HCT116 (cell line): Measurements from ENCODE around the gene CBFB. TPM values are rescaled to one million over a fixed set of nuclear protein-coding genes. Genes with fewer than 3 reads are reported as not detected.

Source experiments
- ATAC-seq: fragments of 200-7000 bp; cut with Tn5 transposase; 2 replicates; pipeline ENCODE4 v1.9.1; 2020; ENCODE audit warnings: mild to moderate bottlenecking, moderate library complexity
- BruUV-seq: library from RNA; stranded (reverse); fragments of 400-500 nt; replicated peaks from 2 replicates; lab custom pipeline; 2021; lab: Mats Ljungman, UMichigan
- CTCF ChIA-PET: fragments of 300-600 bp; sonication (Branson Sonifier 250); formaldehyde crosslinking; loops from one replicate; lab custom pipeline; 2021; ENCODE audit warnings: antibody characterized with exemption; lab: Charles Lee
- POLR2A ChIA-PET: fragments of 300-600, 350-600 bp; sonication (Branson Sonifier 250); formaldehyde crosslinking; loops from one replicate; lab custom pipeline; 2021; ENCODE audit warnings: antibody characterized with exemption; lab: Charles Lee
- RAD21 ChIA-PET, 2 experiments: fragments of 300-600 bp; sonication (Branson Sonifier 250); formaldehyde crosslinking; loops; one replicate each; lab custom pipeline; 2023; ENCODE audit warnings: low total read pairs in 2 of 2; ENCODE audit not compliant: uncharacterized antibody in 2 of 2, unreplicated experiment in 2 of 2, low non-redundant PET in 1 of 2; lab: Charles Lee
- DNase-seq: peaks from one replicate; pipeline ENCODE4 v3.0.0-alpha.2; 2010; ENCODE audit warnings: low read depth, low spot score
- H2AFZ ChIP-seq: fragments of 200-600 bp; shearing (Covaris generic), sonication (generic); 2 replicates; pipeline ENCODE4 v1.6.1; 2017; ENCODE audit warnings: low read depth, mixed run types, mixed read lengths, antibody characterized with exemption, low read length; ENCODE audit not compliant: poor library complexity, severe bottlenecking
- H3K27ac ChIP-seq: 2 replicates; pipeline ENCODE4 v1.5.1; 2012; ENCODE audit warnings: low read depth, low read length
- H3K27me3 ChIP-seq: fragments of 200-600 bp; sonication (generic); 2 replicates; pipeline ENCODE4 v1.6.1; 2016; ENCODE audit warnings: mixed run types, low read length, mixed read lengths; ENCODE audit not compliant: insufficient read depth
- H3K36me3 ChIP-seq, 2 experiments: fragments of 200-500 bp in 1 of 2; fragments of 200-600 bp in 1 of 2; sonication (Bioruptor generic) in 1 of 2; sonication (generic) in 1 of 2; 2 replicates each; pipeline versions ENCODE4 v1.5.1 to v1.6.1; 2014 to 2016; ENCODE audit warnings: low read length in 2 of 2, inconsistent platforms in 1 of 2, mixed read lengths in 1 of 2, mixed run types in 1 of 2; ENCODE audit not compliant: insufficient read depth in 2 of 2, control insufficient read depth in 1 of 2
- H3K4me1 ChIP-seq, 2 experiments: fragments of 200-600 bp in 1 of 2; sonication (generic) in 1 of 2; 2 replicates each; pipeline versions ENCODE4 v1.5.1 to v1.6.1; 2012 to 2017; ENCODE audit warnings: low read length in 2 of 2, inconsistent platforms in 1 of 2, mild to moderate bottlenecking in 1 of 2, mixed read lengths in 1 of 2, mixed run types in 1 of 2, moderate library complexity in 1 of 2; ENCODE audit not compliant: insufficient read depth in 2 of 2, control insufficient read depth in 1 of 2
- H3K4me2 ChIP-seq: fragments of 200-600 bp; sonication (generic); 2 replicates; pipeline ENCODE4 v1.6.1; 2017; ENCODE audit warnings: mixed run types, low read length, mixed read lengths
- H3K4me3 ChIP-seq, 2 experiments: fragments of 200-600 bp in 1 of 2; sonication (generic) in 1 of 2; replicated peaks in 1 of 2; 2 replicates each; pipeline ENCODE4 v1.5.1; 2011 to 2016; ENCODE audit warnings: low read length in 2 of 2, control low read depth in 1 of 2, low read depth in 1 of 2, mild to moderate bottlenecking in 1 of 2, mixed read lengths in 1 of 2, mixed run types in 1 of 2
- H3K79me2 ChIP-seq: fragments of 200-600 bp; sonication (generic); 2 replicates; pipeline ENCODE4 v1.6.1; 2017; ENCODE audit warnings: mild to moderate bottlenecking, mixed run types, low read length, moderate library complexity, mixed read lengths; ENCODE audit not compliant: insufficient read depth
- H3K9ac ChIP-seq: fragments of 200-600 bp; sonication (generic); 2 replicates; pipeline ENCODE4 v1.6.1; 2016; ENCODE audit warnings: low read length, mixed read lengths
- H3K9me2 ChIP-seq: fragments of 200-600 bp; sonication (generic), shearing (Covaris generic); 2 replicates; pipeline ENCODE4 v1.6.1; 2017; ENCODE audit warnings: mixed run types, mild to moderate bottlenecking, moderate library complexity; ENCODE audit not compliant: insufficient read depth
- H3K9me3 ChIP-seq, 2 experiments: fragments of 200-500 bp in 1 of 2; fragments of 200-600 bp in 1 of 2; sonication (Bioruptor generic) in 1 of 2; sonication (generic) in 1 of 2; 2 replicates each; pipeline ENCODE4 v1.6.1; 2014 to 2017; ENCODE audit warnings: low read length in 2 of 2, mixed read lengths in 2 of 2, inconsistent platforms in 1 of 2, low read depth in 1 of 2, mild to moderate bottlenecking in 1 of 2, mixed run types in 1 of 2, moderate library complexity in 1 of 2; ENCODE audit not compliant: control insufficient read depth in 1 of 2, insufficient read depth in 1 of 2
- H4K20me1 ChIP-seq: fragments of 200-600 bp; sonication (generic), shearing (Covaris generic); 2 replicates; pipeline ENCODE4 v1.6.1; 2017; ENCODE audit warnings: mixed run types, mild to moderate bottlenecking, moderate library complexity; ENCODE audit not compliant: insufficient read depth
- CEBPB ChIP-seq: IDR thresholded peaks from 2 replicates; pipeline ENCODE4 v1.6.1; 2012; ENCODE audit warnings: low read depth
- EGR1 ChIP-seq: IDR thresholded peaks from 2 replicates; pipeline ENCODE4 v1.6.1; 2012; ENCODE audit warnings: low read depth
- EZH2 ChIP-seq: fragments of 200-600 bp; sonication (generic); IDR thresholded peaks from 2 replicates; pipeline ENCODE4 v1.6.1; 2017; ENCODE audit warnings: antibody characterized with exemption, mixed run types
- EZH2phosphoT487 ChIP-seq: fragments of 200-600 bp; IDR thresholded peaks from 2 replicates; pipeline ENCODE4 v1.6.1; 2018; ENCODE audit warnings: antibody characterized with exemption, borderline replicate concordance
- FOSL1 ChIP-seq: IDR thresholded peaks from 2 replicates; pipeline ENCODE4 v1.6.1; 2012; ENCODE audit warnings: low read depth
- POLR2A ChIP-seq: IDR thresholded peaks from 2 replicates; pipeline ENCODE4 v1.7.0; 2011; ENCODE audit warnings: borderline replicate concordance; ENCODE audit not compliant: insufficient read depth, insufficient read length; ENCODE audit errors: extremely low read depth
- POLR2AphosphoS5 ChIP-seq: IDR thresholded peaks from 2 replicates; pipeline ENCODE4 v1.6.1; 2011; ENCODE audit warnings: mild to moderate bottlenecking, low read depth, low read length, moderate library complexity
- RAD21 ChIP-seq: IDR thresholded peaks from 2 replicates; pipeline ENCODE4 v1.6.1; 2012; ENCODE audit warnings: low read depth, mild to moderate bottlenecking
- REST ChIP-seq: IDR thresholded peaks from 2 replicates; pipeline ENCODE4 v1.6.1; 2012; ENCODE audit warnings: low read depth
- SIN3A ChIP-seq: IDR thresholded peaks from 2 replicates; pipeline ENCODE4 v1.6.1; 2012; ENCODE audit warnings: low read depth
- SP1 ChIP-seq: IDR thresholded peaks from 2 replicates; pipeline ENCODE4 v1.6.1; 2012; ENCODE audit warnings: low read depth
- SRF ChIP-seq: IDR thresholded peaks from 2 replicates; pipeline ENCODE4 v1.6.1; 2012; ENCODE audit warnings: low read depth
- TCF7L2 ChIP-seq: IDR thresholded peaks from 2 replicates; pipeline ENCODE4 v1.7.0; 2011; ENCODE audit warnings: borderline replicate concordance, inconsistent platforms; ENCODE audit not compliant: insufficient read depth, insufficient read length; ENCODE audit errors: extremely low read depth
- YY1 ChIP-seq: IDR thresholded peaks from 2 replicates; pipeline ENCODE4 v1.6.1; 2011; ENCODE audit warnings: low read length, low read depth, moderate library complexity, mild to moderate bottlenecking; ENCODE audit not compliant: insufficient replicate concordance; ENCODE audit errors: extremely low read depth
- ZFX ChIP-seq: fragments of 450-650 bp; IDR thresholded peaks from 2 replicates; pipeline ENCODE4 v1.6.1; 2017
- ZNF274 ChIP-seq: fragments of 200-500 bp; sonication (Bioruptor generic); IDR thresholded peaks from 2 replicates; pipeline ENCODE4 v1.6.1; 2014; ENCODE audit warnings: mild to moderate bottlenecking, low read depth, low read length, inconsistent platforms
- intact Hi-C: fragments of 100-400 bp; cut with micrococcal nuclease; formaldehyde crosslinking; loops from 2 replicates; pipeline ENCODE4 v1.10.0; 2022
- total RNA-seq: library from RNA; stranded (reverse); gene quantifications from one replicate; pipeline ENCODE4 v1.2.1, GENCODE V29; 2021; ENCODE audit not compliant: unreplicated experiment
- TF ChIP-seq, protein P1 (sequence below): IDR thresholded peaks from 2 replicates; pipeline ENCODE4 v1.6.1; 2012
- TF ChIP-seq, protein P2 (sequence below), 3 experiments: fragments of 200-600 bp in 1 of 3; sonication (generic) in 1 of 3; IDR thresholded peaks in 2 of 3; conservative IDR thresholded peaks in 1 of 3; 2 replicates each; pipeline ENCODE4 v1.5.1; 2012 to 2017; ENCODE audit warnings: low read depth in 2 of 3, low read length in 2 of 3, antibody characterized with exemption in 1 of 3, borderline replicate concordance in 1 of 3, control low read depth in 1 of 3, mild to moderate bottlenecking in 1 of 3, mixed read lengths in 1 of 3, mixed run types in 1 of 3, moderate library complexity in 1 of 3; ENCODE audit not compliant: insufficient read depth in 1 of 3
- TF ChIP-seq, protein P3 (sequence below): IDR thresholded peaks from 2 replicates; pipeline ENCODE4 v1.6.1; 2012
- TF ChIP-seq, protein P4 (sequence below): IDR thresholded peaks from 2 replicates; pipeline ENCODE4 v1.6.1; 2011; ENCODE audit warnings: mild to moderate bottlenecking, low read length, moderate library complexity; ENCODE audit not compliant: insufficient replicate concordance; ENCODE audit errors: extremely low read depth

The CBFB gene
- total RNA-seq, 1 experiment from 2014 or later, result 101 TPM

DNA sequence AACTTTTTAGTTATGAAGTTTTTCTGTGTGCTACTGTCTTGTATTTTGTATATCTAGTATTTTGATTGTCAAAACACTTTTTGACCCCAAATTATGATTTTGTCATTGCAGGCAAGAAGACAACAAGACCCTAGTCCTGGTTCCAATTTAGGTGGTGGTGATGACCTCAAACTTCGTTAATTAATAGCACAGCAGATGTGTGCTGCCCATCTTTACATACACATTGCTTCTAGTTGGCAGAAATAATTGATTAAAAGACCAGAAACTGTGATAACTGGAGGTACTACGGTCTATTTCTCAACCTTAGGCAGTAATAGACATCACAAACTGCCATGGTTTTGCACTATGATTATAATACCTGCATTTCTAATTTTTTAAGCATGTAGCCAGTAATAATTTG, 69.7 kb downstream of the CBFB start:
- intact Hi-C loops, result no loop called here
- Histone ChIP-seq H3K27ac (no peak overlapping the region), H3K4me3 (no peak overlapping the region), H3K36me3 (peaks cover 10 to 18% of the 10 kb centered on the region in 2 experiments; a peak in 3 of 4 replicates), H3K9me3 (no peaks in the 10 kb centered on the region), H3K4me2 (no peak overlapping the region), H3K27me3 (no peaks in the 10 kb centered on the region), H3K4me1 (no peaks in the 10 kb centered on the region), H4K20me1 (peaks cover 5% of the 10 kb centered on the region; the same call in 1 of the 2 replicates), H3K9ac (no peak overlapping the region), H3K9me2 (no peaks in the 10 kb centered on the region), H3K79me2 (peaks cover 9% of the 10 kb centered on the region), H2AFZ (no peak overlapping the region)
- ATAC-seq, result no peak
- no TSS peak for BruUV-seq
- POLR2A ChIA-PET, result interaction anchor here (1.3 kb wide), 1 partner anchor 81 kb away, joined by 3 read pairs; no protein-coding TSS in a partner anchor
- TF ChIP-seq, protein P1, sequence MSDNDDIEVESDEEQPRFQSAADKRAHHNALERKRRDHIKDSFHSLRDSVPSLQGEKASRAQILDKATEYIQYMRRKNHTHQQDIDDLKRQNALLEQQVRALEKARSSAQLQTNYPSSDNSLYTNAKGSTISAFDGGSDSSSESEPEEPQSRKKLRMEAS, result no peak
- no peak for TF ChIP-seq POLR2AphosphoS5
- TF ChIP-seq, protein P2, sequence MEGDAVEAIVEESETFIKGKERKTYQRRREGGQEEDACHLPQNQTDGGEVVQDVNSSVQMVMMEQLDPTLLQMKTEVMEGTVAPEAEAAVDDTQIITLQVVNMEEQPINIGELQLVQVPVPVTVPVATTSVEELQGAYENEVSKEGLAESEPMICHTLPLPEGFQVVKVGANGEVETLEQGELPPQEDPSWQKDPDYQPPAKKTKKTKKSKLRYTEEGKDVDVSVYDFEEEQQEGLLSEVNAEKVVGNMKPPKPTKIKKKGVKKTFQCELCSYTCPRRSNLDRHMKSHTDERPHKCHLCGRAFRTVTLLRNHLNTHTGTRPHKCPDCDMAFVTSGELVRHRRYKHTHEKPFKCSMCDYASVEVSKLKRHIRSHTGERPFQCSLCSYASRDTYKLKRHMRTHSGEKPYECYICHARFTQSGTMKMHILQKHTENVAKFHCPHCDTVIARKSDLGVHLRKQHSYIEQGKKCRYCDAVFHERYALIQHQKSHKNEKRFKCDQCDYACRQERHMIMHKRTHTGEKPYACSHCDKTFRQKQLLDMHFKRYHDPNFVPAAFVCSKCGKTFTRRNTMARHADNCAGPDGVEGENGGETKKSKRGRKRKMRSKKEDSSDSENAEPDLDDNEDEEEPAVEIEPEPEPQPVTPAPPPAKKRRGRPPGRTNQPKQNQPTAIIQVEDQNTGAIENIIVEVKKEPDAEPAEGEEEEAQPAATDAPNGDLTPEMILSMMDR (IDR thresholded peaks at IDR 0.05 in 2 of 3, conservative IDR thresholded peaks at IDR 0.05 in 1 of 3; ENCODE audit: borderline replicate concordance in 1 of 3, insufficient read depth in 1 of 3, low read depth in 2 of 3, low read length in 2 of 3), result no peak
- no peak for TF ChIP-seq TCF7L2
- no peak for TF ChIP-seq EGR1
- no peak for TF ChIP-seq CEBPB
- TF ChIP-seq SP1, result no peak
- TF ChIP-seq, protein P3, sequence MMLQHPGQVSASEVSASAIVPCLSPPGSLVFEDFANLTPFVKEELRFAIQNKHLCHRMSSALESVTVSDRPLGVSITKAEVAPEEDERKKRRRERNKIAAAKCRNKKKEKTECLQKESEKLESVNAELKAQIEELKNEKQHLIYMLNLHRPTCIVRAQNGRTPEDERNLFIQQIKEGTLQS, result no peak
- TF ChIP-seq EZH2phosphoT487, result no peak
- TF ChIP-seq, protein P4, sequence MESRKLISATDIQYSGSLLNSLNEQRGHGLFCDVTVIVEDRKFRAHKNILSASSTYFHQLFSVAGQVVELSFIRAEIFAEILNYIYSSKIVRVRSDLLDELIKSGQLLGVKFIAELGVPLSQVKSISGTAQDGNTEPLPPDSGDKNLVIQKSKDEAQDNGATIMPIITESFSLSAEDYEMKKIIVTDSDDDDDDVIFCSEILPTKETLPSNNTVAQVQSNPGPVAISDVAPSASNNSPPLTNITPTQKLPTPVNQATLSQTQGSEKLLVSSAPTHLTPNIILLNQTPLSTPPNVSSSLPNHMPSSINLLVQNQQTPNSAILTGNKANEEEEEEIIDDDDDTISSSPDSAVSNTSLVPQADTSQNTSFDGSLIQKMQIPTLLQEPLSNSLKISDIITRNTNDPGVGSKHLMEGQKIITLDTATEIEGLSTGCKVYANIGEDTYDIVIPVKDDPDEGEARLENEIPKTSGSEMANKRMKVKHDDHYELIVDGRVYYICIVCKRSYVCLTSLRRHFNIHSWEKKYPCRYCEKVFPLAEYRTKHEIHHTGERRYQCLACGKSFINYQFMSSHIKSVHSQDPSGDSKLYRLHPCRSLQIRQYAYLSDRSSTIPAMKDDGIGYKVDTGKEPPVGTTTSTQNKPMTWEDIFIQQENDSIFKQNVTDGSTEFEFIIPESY, result no peak
- no peak for TF ChIP-seq ZFX
- TF ChIP-seq RAD21, result no peak
- TF ChIP-seq SIN3A, result no peak
- no peak for TF ChIP-seq FOSL1
- no peak for TF ChIP-seq SRF
- no peak for TF ChIP-seq ZNF274
- no peak for TF ChIP-seq YY1
- no peak for TF ChIP-seq REST
- no peak for TF ChIP-seq POLR2A
- no peak for TF ChIP-seq EZH2
- RAD21 ChIA-PET, result no interaction called here
- DNase-seq, result no peak
- CTCF ChIA-PET, result interaction anchor here (1.0 to 1.3 kb wide), 2 partner anchors 57 to 80 kb away, joined by 3 to 9 read pairs; no protein-coding TSS in a partner anchor
